PFSK-1 (cell line): ENCODE measurements around the gene FBN2.

Source experiments
- FOXP2 ChIP-seq: optimal IDR thresholded peaks from 2 replicates; pipeline ENCODE3; 2011; ENCODE audit warnings: borderline replicate concordance, control low read depth, inconsistent platforms; ENCODE audit not compliant: insufficient read depth; ENCODE audit errors: extremely low read length, extremely low read depth
- POLR2AphosphoS5 ChIP-seq: IDR thresholded peaks from 2 replicates; pipeline ENCODE4 v1.6.1; 2012; ENCODE audit warnings: low read depth, mild to moderate bottlenecking, control low read depth, low read length, moderate library complexity
- REST ChIP-seq, 2 experiments: IDR thresholded peaks; 2 replicates each; pipeline versions ENCODE4 v1.6.1 to v1.8.0; 2011 to 2012; ENCODE audit warnings: low read depth in 2 of 2, low read length in 2 of 2, control low read depth in 1 of 2, inconsistent platforms in 1 of 2, mild to moderate bottlenecking in 1 of 2, moderate library complexity in 1 of 2; ENCODE audit not compliant: insufficient read depth in 1 of 2
- SIN3A ChIP-seq: IDR thresholded peaks from 2 replicates; pipeline ENCODE4 v1.6.1; 2012; ENCODE audit warnings: mild to moderate bottlenecking, low read length, moderate library complexity, borderline replicate concordance; ENCODE audit not compliant: insufficient read depth
- TAF1 ChIP-seq: IDR thresholded peaks from 2 replicates; pipeline ENCODE4 v1.6.1; 2012; ENCODE audit warnings: low read length, control low read depth, borderline replicate concordance; ENCODE audit not compliant: insufficient read depth

FBN2 gene

DNA sequence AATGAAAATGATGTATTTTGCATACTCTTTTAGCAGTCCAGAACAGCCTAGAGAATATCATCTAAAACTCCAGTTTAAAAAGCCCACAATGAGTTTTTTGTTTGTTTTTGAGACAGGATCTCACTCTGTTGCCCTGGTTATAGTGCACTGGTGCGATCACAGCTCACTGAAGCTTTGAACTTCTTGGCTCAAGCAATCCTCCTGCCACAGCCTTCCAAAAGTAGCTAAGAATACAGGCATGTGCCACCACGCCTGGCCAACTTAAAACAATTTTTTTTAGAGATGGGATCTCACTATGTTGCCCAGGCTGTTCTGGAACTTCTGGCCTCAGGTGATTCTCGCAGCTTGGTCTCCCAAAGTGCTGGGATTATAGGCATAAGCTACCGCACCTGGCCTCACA, 175.7 kb downstream of the FBN2 start:
- TF ChIP-seq SIN3A, result no peak
- no peak for TF ChIP-seq POLR2AphosphoS5
- TF ChIP-seq REST (IDR thresholded peaks at IDR 0.05; ENCODE audit: insufficient read depth in 1 of 2, low read depth in 2 of 2, low read length in 2 of 2), result no peak
- no peak for TF ChIP-seq TAF1
- TF ChIP-seq FOXP2, result no peak

DNA sequence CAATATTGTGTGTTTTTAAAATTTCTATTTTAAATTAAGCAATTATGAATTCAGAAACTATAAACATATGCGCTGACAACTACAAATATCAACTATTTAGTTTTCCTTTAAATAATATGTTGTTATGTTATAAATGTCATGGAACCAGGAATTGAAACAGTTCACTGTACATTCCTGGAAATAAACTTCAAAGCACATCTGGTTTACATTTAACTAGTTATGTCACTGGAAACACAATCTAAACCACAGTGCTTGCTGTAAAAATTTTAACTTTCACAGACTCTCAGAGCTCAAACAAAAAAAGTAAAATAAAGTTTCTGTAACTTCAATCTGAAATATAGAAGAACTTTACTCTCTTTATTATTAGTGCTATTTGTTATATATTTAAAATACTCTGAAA, 179.2 kb downstream of the FBN2 start:
- TF ChIP-seq TAF1 (no peak), POLR2AphosphoS5 (no peak), REST (IDR thresholded peaks at IDR 0.05; ENCODE audit: insufficient read depth in 1 of 2, low read depth in 2 of 2, low read length in 2 of 2) (no peak), FOXP2 (no peak), SIN3A (no peak)

- no peak for TF ChIP-seq POLR2AphosphoS5
- no peak for TF ChIP-seq SIN3A
- no peak for TF ChIP-seq REST (IDR thresholded peaks at IDR 0.05; ENCODE audit: insufficient read depth in 1 of 2, low read depth in 2 of 2, low read length in 2 of 2)
- TF ChIP-seq TAF1, result no peak
- TF ChIP-seq FOXP2, result no peak
Measured at GRCh38 chr5:128357226-128357625, 180.8 kb downstream of the FBN2 start.

DNA sequence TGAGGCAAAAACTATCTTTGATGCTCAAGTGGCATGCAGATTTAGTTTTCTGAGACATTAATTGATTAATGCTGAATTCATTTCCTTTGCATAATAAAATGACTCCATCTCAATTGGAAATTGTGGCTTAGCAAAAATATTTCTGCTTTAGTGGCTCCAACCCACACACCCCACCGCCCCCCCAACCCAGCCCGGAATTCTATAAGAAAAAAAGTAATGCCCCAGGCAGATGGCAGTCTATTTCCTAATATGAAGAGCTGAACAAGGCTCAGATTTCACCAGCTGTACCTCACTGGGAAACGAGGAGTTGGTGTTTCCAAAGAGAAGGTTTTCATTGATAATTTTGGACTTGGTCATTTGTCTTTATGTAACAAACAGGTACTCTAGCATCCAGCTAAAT, 182.1 kb downstream of the FBN2 start:
- TF ChIP-seq REST (IDR thresholded peaks at IDR 0.05; ENCODE audit: insufficient read depth in 1 of 2, low read depth in 2 of 2, low read length in 2 of 2) (no peak), SIN3A (no peak), TAF1 (no peak), FOXP2 (no peak), POLR2AphosphoS5 (no peak)

DNA sequence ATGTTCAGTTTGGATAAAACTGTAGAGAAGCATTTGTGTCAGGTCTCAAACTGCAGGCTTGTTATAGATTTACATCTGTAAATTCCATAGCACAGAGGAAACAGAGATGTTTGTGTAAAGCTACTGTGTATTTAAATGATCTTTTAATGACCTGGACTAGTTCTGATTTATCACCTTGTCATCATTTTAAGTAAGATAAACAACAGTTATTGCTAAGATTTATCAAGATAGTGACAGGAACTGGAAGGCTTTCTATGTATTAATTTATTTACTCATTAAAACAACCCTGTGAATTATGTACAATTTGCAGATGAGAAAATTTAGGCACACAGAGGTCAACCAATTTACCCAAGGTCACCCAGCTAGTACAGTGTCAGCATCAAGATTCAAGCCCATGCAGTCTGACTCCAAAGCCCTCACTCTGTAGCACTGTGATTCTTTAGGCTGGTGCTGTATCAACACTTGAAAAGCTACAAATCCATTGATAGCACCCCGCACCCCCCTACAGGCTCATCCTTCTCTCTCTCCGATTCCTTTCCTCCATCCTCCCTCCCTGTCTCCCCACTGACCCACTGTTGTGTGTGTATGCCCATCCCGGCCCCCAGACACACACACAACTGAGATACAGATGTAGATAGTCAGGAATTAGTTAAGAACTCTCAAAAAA, 184.5 kb downstream of the FBN2 start:
- TF ChIP-seq REST (IDR thresholded peaks at IDR 0.05; ENCODE audit: insufficient read depth in 1 of 2, low read depth in 2 of 2, low read length in 2 of 2) (no peak), FOXP2 (no peak), POLR2AphosphoS5 (no peak), SIN3A (no peak), TAF1 (no peak)
